Activated B cell treated with CpG ODN at 0.5 μM for 24 hours (primary cell): ENCODE measurements around the gene NBL1. TPM values are rescaled to one million over a fixed set of nuclear protein-coding genes. Genes with fewer than 3 reads are reported as not detected.

Experiments used
- ATAC-seq: fragments of 200-7000 bp; cut with Tn5 transposase; one replicate; pipeline ENCODE4 v1.10.0; 2021; ENCODE audit warnings: low read depth, mild to moderate bottlenecking, moderate library complexity
- CTCF ChIA-PET: fragments of 350-600 bp; sonication (Branson Sonifier 250); formaldehyde crosslinking; loops from one replicate; lab custom pipeline; 2021; ENCODE audit warnings: antibody characterized with exemption; lab: Charles Lee
- POLR2A ChIA-PET: fragments of 350-600 bp; sonication (Branson Sonifier 250); formaldehyde crosslinking; loops from one replicate; lab custom pipeline; 2021; ENCODE audit warnings: antibody characterized with exemption; lab: Charles Lee
- DNase-seq: peaks from one replicate; pipeline ENCODE4 v3.0.0; 2022
- H3K27ac Mint-ChIP-seq: one replicate; pipeline ENCODE4 v1.8.0; 2020; ENCODE audit warnings: mixed read lengths
- H3K27me3 Mint-ChIP-seq: one replicate; pipeline ENCODE4 v1.8.0; 2021; ENCODE audit warnings: mixed read lengths
- H3K36me3 Mint-ChIP-seq: one replicate; pipeline ENCODE4 v1.8.0; 2021; ENCODE audit warnings: low read depth, mixed read lengths
- H3K4me1 Mint-ChIP-seq: one replicate; pipeline ENCODE4 v1.8.0; 2021; ENCODE audit warnings: mixed read lengths
- H3K4me3 Mint-ChIP-seq: one replicate; pipeline ENCODE4 v1.8.0; 2020; ENCODE audit warnings: mild to moderate bottlenecking, mixed read lengths
- H3K9me3 Mint-ChIP-seq: one replicate; pipeline ENCODE4 v1.8.0; 2020; ENCODE audit warnings: mixed read lengths
- intact Hi-C: fragments of 100-400 bp; cut with micrococcal nuclease; formaldehyde crosslinking; loops from one replicate; pipeline ENCODE4 v1.15.1; 2024
- total RNA-seq: library from RNA; stranded (reverse); gene quantifications from 2 replicates; pipeline ENCODE4 v1.2.3, GENCODE V29; 2022
- TF ChIP-seq, protein P1 (sequence below): fragments of 200-600 bp; IDR thresholded peaks from one replicate; pipeline ENCODE4 v1.8.0; 2022; ENCODE audit warnings: antibody characterized with exemption, mild to moderate bottlenecking

NBL1 gene
- total RNA-seq, 1 donor from 2014 or later: 0.64 TPM

DNA sequence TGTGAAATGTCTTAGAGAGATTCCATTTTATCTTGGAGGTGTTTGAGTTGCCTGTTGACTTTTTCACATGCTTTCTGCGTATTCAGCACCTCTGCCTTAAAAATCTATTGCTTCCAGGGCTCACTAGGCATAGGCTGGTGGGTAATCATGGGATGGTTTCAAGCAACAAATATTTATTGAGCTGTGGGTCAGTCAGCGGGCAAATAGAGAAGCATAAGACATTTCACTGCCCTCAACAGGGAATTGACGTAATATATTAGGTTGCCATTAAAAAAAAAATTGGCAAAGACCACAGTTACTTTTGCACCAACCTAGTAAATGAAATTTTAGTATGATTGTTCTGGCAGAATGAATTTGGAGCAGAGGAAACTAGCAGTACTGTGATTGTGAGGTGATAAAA is 44.3 kb upstream of the NBL1 start:
- no peak for DNase-seq
- Mint-ChIP-seq H3K27me3 (no peaks in the 10 kb centered on the region), H3K4me1 (peaks cover 54% of the 10 kb centered on the region), H3K4me3 (no peak overlapping the region), H3K27ac (peak overlapping the region; percentile 0), H3K36me3 (peaks cover 36% of the 10 kb centered on the region), H3K9me3 (no peaks in the 10 kb centered on the region)
- ChIA-PET CTCF (interaction anchor here (0.9 kb wide), 1 partner anchor 9 kb away, joined by 3 read pairs; no protein-coding TSS in a partner anchor), POLR2A (no interaction called here)
- ATAC-seq: no peak
- intact Hi-C loops: no loop called here
- TF ChIP-seq, protein P1, sequence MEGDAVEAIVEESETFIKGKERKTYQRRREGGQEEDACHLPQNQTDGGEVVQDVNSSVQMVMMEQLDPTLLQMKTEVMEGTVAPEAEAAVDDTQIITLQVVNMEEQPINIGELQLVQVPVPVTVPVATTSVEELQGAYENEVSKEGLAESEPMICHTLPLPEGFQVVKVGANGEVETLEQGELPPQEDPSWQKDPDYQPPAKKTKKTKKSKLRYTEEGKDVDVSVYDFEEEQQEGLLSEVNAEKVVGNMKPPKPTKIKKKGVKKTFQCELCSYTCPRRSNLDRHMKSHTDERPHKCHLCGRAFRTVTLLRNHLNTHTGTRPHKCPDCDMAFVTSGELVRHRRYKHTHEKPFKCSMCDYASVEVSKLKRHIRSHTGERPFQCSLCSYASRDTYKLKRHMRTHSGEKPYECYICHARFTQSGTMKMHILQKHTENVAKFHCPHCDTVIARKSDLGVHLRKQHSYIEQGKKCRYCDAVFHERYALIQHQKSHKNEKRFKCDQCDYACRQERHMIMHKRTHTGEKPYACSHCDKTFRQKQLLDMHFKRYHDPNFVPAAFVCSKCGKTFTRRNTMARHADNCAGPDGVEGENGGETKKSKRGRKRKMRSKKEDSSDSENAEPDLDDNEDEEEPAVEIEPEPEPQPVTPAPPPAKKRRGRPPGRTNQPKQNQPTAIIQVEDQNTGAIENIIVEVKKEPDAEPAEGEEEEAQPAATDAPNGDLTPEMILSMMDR: no peak

DNA sequence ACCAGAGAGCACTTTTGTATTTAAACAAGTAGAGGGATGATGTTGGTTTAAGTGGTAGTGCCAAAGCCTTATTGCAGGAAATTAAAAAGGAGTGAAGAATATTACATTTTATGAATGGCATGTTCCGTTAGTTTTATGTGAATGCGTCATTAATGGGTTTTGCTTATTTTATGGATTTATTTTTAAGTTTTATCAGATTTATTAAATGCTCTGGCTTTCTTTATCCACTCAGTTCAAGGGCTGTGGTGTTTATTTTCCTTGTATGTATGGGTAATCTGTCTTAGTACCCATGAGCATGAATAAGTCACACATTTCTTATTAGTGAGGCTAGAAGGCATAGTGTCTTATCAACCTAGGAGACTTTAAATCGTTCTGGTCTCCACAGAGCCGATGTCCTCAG is 41.6 kb upstream of the NBL1 start:
- no peak for DNase-seq
- POLR2A ChIA-PET: no interaction called here
- Mint-ChIP-seq H3K27me3 (no peaks in the 10 kb centered on the region), H3K36me3 (peaks cover 38% of the 10 kb centered on the region), H3K9me3 (no peaks in the 10 kb centered on the region), H3K4me1 (peaks cover 51% of the 10 kb centered on the region), H3K27ac (no peak overlapping the region), H3K4me3 (no peak overlapping the region)
- TF ChIP-seq, protein P1: no peak
- ATAC-seq: no peak
- CTCF ChIA-PET: no interaction called here
- intact Hi-C loops: no loop called here

DNA sequence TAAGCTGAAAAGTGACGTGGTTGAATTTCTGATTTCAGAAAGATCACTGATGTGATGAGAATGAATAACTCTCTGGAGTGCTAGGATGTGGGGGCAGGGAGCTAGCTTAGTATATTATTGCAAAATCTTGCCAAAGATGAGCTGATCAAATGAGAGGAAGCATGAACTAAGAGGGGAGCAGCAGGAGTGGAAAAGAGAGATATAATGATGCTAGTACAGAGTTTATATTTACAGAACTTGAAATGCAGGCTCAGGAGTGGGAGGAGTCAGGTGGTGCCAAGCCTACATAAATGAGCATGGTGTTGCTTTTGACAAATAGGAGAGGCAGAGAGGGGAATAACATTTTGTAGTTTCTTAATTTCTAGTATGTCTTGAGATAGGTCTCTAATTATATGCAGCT is 38.1 kb upstream of the NBL1 start:
- POLR2A ChIA-PET: interaction anchor here (1.0 kb wide), 1 partner anchor 9 kb away, joined by 3 read pairs; a partner anchor contains a TSS
- CTCF ChIA-PET: no interaction called here
- H3K27ac Mint-ChIP-seq: no peak overlapping the region
- no peaks in the 10 kb centered on the region for H3K27me3 Mint-ChIP-seq
- H3K4me3 Mint-ChIP-seq: no peak overlapping the region
- ATAC-seq (no peak), DNase-seq (no peak)
- TF ChIP-seq, protein P1: no peak
- intact Hi-C loops: no loop called here
- no peaks in the 10 kb centered on the region for H3K9me3 Mint-ChIP-seq
- H3K36me3 Mint-ChIP-seq: peaks cover 39% of the 10 kb centered on the region
- H3K4me1 Mint-ChIP-seq: peaks cover 24% of the 10 kb centered on the region

DNA sequence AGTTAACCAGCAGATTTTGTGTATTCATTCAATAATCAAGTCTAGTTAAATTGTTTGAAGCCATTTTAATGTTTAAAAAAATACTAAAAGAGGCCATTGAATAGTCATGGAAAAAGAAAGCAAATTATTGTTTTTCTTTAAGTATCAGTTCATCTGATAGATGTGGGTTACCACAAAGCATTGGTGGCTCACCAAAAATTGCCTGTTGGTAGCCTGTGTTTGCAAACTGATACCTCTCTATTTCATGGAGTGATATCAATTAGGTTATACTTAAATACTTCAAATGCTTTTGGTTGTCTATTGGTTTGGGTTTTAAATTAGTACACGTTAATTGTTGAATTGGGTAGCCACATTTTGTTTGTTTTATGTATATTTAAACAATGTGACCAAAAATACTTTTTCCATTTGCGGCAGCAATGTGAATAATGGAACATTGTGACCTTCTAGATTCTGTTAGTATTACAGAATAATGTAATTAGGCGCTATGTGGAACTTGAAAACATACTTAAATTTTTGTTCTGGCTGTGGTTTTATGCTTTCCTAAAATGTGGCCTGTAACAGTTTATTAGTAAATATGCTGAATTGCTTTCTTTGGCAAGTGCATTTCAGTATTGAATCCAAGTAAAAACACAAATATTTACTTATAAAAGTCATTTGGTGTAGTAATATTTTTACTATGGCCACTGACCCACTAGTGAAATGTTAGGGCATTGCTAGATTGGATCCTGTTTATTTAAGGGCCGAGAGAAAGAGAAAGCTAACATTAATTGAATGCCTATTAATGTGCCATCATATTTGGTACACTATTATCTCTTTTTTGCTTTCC is 37.1 kb upstream of the NBL1 start:
- DNase-seq (no peak), ATAC-seq (no peak)
- peaks cover 18% of the 10 kb centered on the region for H3K4me1 Mint-ChIP-seq
- no peaks in the 10 kb centered on the region for H3K9me3 Mint-ChIP-seq
- intact Hi-C loops: no loop called here
- H3K27ac Mint-ChIP-seq: no peak overlapping the region
- peaks cover 34% of the 10 kb centered on the region for H3K36me3 Mint-ChIP-seq
- H3K27me3 Mint-ChIP-seq: no peaks in the 10 kb centered on the region
- ChIA-PET CTCF (no interaction called here), POLR2A (interaction anchor here (1.1 kb wide), 1 partner anchor 10 kb away, joined by 3 read pairs; a partner anchor contains a TSS)
- TF ChIP-seq, protein P1: no peak
- H3K4me3 Mint-ChIP-seq: no peak overlapping the region

DNA sequence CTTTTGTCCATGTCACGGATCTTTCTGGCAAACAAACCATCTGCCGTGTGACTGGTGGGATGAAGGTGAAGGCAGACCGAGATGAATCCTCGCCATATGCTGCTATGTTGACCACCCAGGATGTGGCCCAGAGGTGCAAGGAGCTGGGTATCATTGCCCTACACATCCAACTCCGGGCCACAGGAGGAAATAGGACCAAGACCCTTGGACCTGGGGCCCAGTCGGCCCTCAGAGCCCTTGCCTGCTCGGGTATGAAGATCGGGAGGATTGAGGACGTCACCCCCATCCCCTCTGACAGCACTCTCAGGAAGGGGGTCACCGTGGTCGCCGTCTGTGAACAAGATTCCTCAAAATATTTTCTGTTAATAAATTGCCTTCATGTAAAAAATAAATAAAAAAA is 35.9 kb upstream of the NBL1 start:
- Mint-ChIP-seq H3K27ac (no peak overlapping the region), H3K9me3 (no peaks in the 10 kb centered on the region), H3K36me3 (peaks cover 29% of the 10 kb centered on the region), H3K4me1 (peaks cover 16% of the 10 kb centered on the region), H3K4me3 (no peak overlapping the region), H3K27me3 (no peaks in the 10 kb centered on the region)
- ChIA-PET CTCF (no interaction called here), POLR2A (interaction anchor here (1.1 kb wide), 1 partner anchor 11 kb away, joined by 3 read pairs; a partner anchor contains a TSS)
- intact Hi-C loops: no loop called here
- ATAC-seq (no peak), DNase-seq (no peak)
- TF ChIP-seq, protein P1: no peak
